IMR-90 (cell line): ENCODE measurements around the gene MMAB. TPM values are rescaled to one million over a fixed set of nuclear protein-coding genes. Genes with fewer than 3 reads are reported as not detected.

Experiments used
- ATAC-seq: fragments of 200-7000 bp; cut with Tn5 transposase; 2 replicates; pipeline ENCODE4 v1.9.1; 2020; ENCODE audit warnings: low read depth, mild to moderate bottlenecking, moderate library complexity
- BruUV-seq: library from RNA; stranded (reverse); fragments of 400-500 nt; replicated peaks from 2 replicates; lab custom pipeline; 2021; lab: Mats Ljungman, UMichigan
- CTCF ChIA-PET: fragments of 300-600 bp; formaldehyde crosslinking; extraction: SDS; loops from one replicate; lab custom pipeline; 2021; ENCODE audit warnings: antibody characterized with exemption; lab: Yijun Ruan, JAX
- POLR2A ChIA-PET: fragments of 300-600 bp; sonication (Branson Sonifier 250); formaldehyde crosslinking; loops from one replicate; lab custom pipeline; 2022; ENCODE audit warnings: antibody characterized with exemption; ENCODE audit not compliant: unreplicated experiment; lab: Charles Lee
- DNase-seq: peaks from one replicate; pipeline ENCODE4 v3.0.0; 2013
- H2AFZ ChIP-seq: replicated peaks from 2 replicates; pipeline ENCODE3; 2013; ENCODE audit warnings: low read length, mild to moderate bottlenecking; ENCODE audit not compliant: poor library complexity
- H2AK5ac ChIP-seq: 2 replicates; pipeline ENCODE4 v1.6.1; 2013; ENCODE audit warnings: low read depth, low read length, inconsistent platforms
- H2AK9ac ChIP-seq: replicated peaks from 2 replicates; pipeline ENCODE3; 2013; ENCODE audit warnings: mild to moderate bottlenecking, low read depth, low read length, moderate library complexity; ENCODE audit not compliant: poor library complexity
- H2BK120ac ChIP-seq: 2 replicates; pipeline ENCODE4 v1.6.1; 2013; ENCODE audit warnings: low read depth, low read length, inconsistent platforms
- H2BK15ac ChIP-seq: 3 replicates; pipeline ENCODE4 v1.6.1; 2013; ENCODE audit warnings: low read depth, low read length, inconsistent platforms
- H2BK20ac ChIP-seq: 2 replicates; pipeline ENCODE4 v1.6.1; 2013; ENCODE audit warnings: low read depth, mild to moderate bottlenecking, inconsistent platforms, low read length, moderate library complexity
- H2BK5ac ChIP-seq: 2 replicates; pipeline ENCODE4 v1.6.1; 2013; ENCODE audit warnings: mild to moderate bottlenecking, low read depth, low read length, inconsistent platforms; ENCODE audit not compliant: poor library complexity, severe bottlenecking
- H3K14ac ChIP-seq: replicated peaks from 2 replicates; pipeline ENCODE4 v1.6.1; 2013; ENCODE audit warnings: low read depth, low read length, inconsistent platforms
- H3K18ac ChIP-seq: 2 replicates; pipeline ENCODE4 v1.6.1; 2013; ENCODE audit warnings: low read depth, low read length, control low read depth
- H3K23ac ChIP-seq: 2 replicates; pipeline ENCODE4 v1.6.1; 2013; ENCODE audit warnings: low read depth, low read length, inconsistent platforms
- H3K27ac ChIP-seq: 2 replicates; pipeline ENCODE4 v1.5.1; 2013; ENCODE audit warnings: mild to moderate bottlenecking, control low read depth, low read length; ENCODE audit not compliant: insufficient read depth
- H3K27me3 ChIP-seq: 2 replicates; pipeline ENCODE4 v1.6.1; 2013; ENCODE audit warnings: low read length; ENCODE audit not compliant: control insufficient read depth, insufficient read depth
- H3K36me3 ChIP-seq: 2 replicates; pipeline ENCODE4 v1.6.1; 2013; ENCODE audit warnings: low read length, mixed read lengths; ENCODE audit not compliant: control insufficient read depth, insufficient read depth
- H3K4ac ChIP-seq: 2 replicates; pipeline ENCODE4 v1.6.1; 2013; ENCODE audit warnings: low read depth, low read length, inconsistent platforms
- H3K4me1 ChIP-seq: 2 replicates; pipeline ENCODE4 v1.6.1; 2013; ENCODE audit warnings: low read length, mixed read lengths; ENCODE audit not compliant: control insufficient read depth, insufficient read depth
- H3K4me2 ChIP-seq: 2 replicates; pipeline ENCODE4 v1.6.1; 2013; ENCODE audit warnings: low read depth, mild to moderate bottlenecking, control low read depth, low read length, moderate library complexity
- H3K4me3 ChIP-seq: 2 replicates; pipeline ENCODE4 v1.5.1; 2013; ENCODE audit warnings: low read depth, mild to moderate bottlenecking, control low read depth, low read length, moderate library complexity; ENCODE audit not compliant: insufficient read depth
- H3K56ac ChIP-seq: 2 replicates; pipeline ENCODE4 v1.6.1; 2013; ENCODE audit warnings: low read length, inconsistent platforms; ENCODE audit not compliant: insufficient read depth; ENCODE audit errors: extremely low read depth
- H3K79me1 ChIP-seq, 2 experiments: 2 replicates each; pipeline ENCODE4 v1.6.1; 2013; ENCODE audit warnings: low read length in 2 of 2, inconsistent platforms in 1 of 2, low read depth in 1 of 2
- H3K9ac ChIP-seq: 2 replicates; pipeline ENCODE4 v1.6.1; 2013; ENCODE audit warnings: low read depth, low read length, control low read depth
- H3K9me1 ChIP-seq: 2 replicates; pipeline ENCODE4 v1.6.1; 2013; ENCODE audit warnings: low read length, inconsistent platforms; ENCODE audit not compliant: insufficient read depth
- H3K9me3 ChIP-seq: 2 replicates; pipeline ENCODE4 v1.6.1; 2013; ENCODE audit warnings: low read length; ENCODE audit not compliant: control insufficient read depth, insufficient read depth
- H4K20me1 ChIP-seq: 2 replicates; pipeline ENCODE4 v1.6.1; 2013; ENCODE audit warnings: low read length, inconsistent platforms; ENCODE audit not compliant: insufficient read depth
- H4K5ac ChIP-seq: 2 replicates; pipeline ENCODE4 v1.6.1; 2013; ENCODE audit warnings: mild to moderate bottlenecking, low read depth, low read length, control low read depth
- H4K8ac ChIP-seq, 2 experiments: 2 replicates each; pipeline ENCODE4 v1.6.1; 2013; ENCODE audit warnings: low read depth in 2 of 2, low read length in 2 of 2, control low read depth in 1 of 2, inconsistent platforms in 1 of 2
- H4K91ac ChIP-seq: 2 replicates; pipeline ENCODE4 v1.6.1; 2013; ENCODE audit warnings: low read depth, low read length, inconsistent platforms; ENCODE audit not compliant: insufficient read depth
- BHLHE40 ChIP-seq: fragments of 150-350 bp; IDR thresholded peaks from 2 replicates; pipeline ENCODE4 v1.6.1; 2016; ENCODE audit warnings: mild to moderate bottlenecking, low read depth, low read length
- CEBPB ChIP-seq: IDR thresholded peaks from 2 replicates; pipeline ENCODE4 v1.6.1; 2012; ENCODE audit warnings: low read depth, low read length, improper control_type of control experiment
- CHD1 ChIP-seq: IDR thresholded peaks from 2 replicates; pipeline ENCODE4 v1.6.1; 2012; ENCODE audit warnings: low read depth, low read length, improper control_type of control experiment
- CTCF ChIP-seq: conservative IDR thresholded peaks from 2 replicates; pipeline ENCODE4 v1.5.1; 2012; ENCODE audit warnings: mild to moderate bottlenecking, low read depth, low read length, improper control_type of control experiment
- ELK1 ChIP-seq: fragments of 150-350 bp; IDR thresholded peaks from 2 replicates; pipeline ENCODE4 v1.6.1; 2016; ENCODE audit warnings: low read depth, mild to moderate bottlenecking, low read length, moderate library complexity, borderline replicate concordance
- FOS ChIP-seq: fragments of 150-350 bp; IDR thresholded peaks from 2 replicates; pipeline ENCODE4 v1.6.1; 2016; ENCODE audit warnings: low read depth, low read length
- MAZ ChIP-seq: IDR thresholded peaks from 2 replicates; pipeline ENCODE4 v1.6.1; 2012; ENCODE audit warnings: low read depth, mild to moderate bottlenecking, low read length, improper control_type of control experiment, moderate library complexity, borderline replicate concordance
- MXI1 ChIP-seq: IDR thresholded peaks from 2 replicates; pipeline ENCODE4 v1.6.1; 2012; ENCODE audit warnings: low read depth, mild to moderate bottlenecking, low read length, moderate library complexity, borderline replicate concordance
- NFE2L2 ChIP-seq: fragments of 150-350 bp; IDR thresholded peaks from 2 replicates; pipeline ENCODE4 v1.6.1; 2016; ENCODE audit warnings: low read depth, mild to moderate bottlenecking, low read length
- POLR2A ChIP-seq: IDR thresholded peaks from 2 replicates; pipeline ENCODE4 v1.6.1; 2012; ENCODE audit warnings: mild to moderate bottlenecking, low read depth, low read length
- RAD21 ChIP-seq: IDR thresholded peaks from 2 replicates; pipeline ENCODE4 v1.6.1; 2012; ENCODE audit warnings: low read length, improper control_type of control experiment
- RFX5 ChIP-seq: IDR thresholded peaks from 2 replicates; pipeline ENCODE4 v1.8.0; 2012; ENCODE audit warnings: low read depth, mild to moderate bottlenecking, low read length, moderate library complexity
- SMC3 ChIP-seq: fragments of 150-350 bp; IDR thresholded peaks from 2 replicates; pipeline ENCODE4 v1.6.1; 2016; ENCODE audit warnings: low read depth, mild to moderate bottlenecking, antibody characterized with exemption, low read length, moderate library complexity
- USF2 ChIP-seq: fragments of 150-350 bp; IDR thresholded peaks from 2 replicates; pipeline ENCODE4 v1.6.1; 2017; ENCODE audit warnings: mild to moderate bottlenecking, antibody characterized with exemption, low read length, low read depth
- WGBS, 2 experiments: methylation state at CpG; one replicate each; pipeline versions ENCODE4 v1.1.5 to v1.1.7; 2013; ENCODE audit warnings: missing lambda C conversion rate in 2 of 2; ENCODE audit not compliant: insufficient read length in 1 of 2; ENCODE audit errors: extremely low coverage in 2 of 2; 5-methylcytosine and 5-hydroxymethylcytosine counted together
- dilution Hi-C: fragments of 300-500 bp; cut with HindIII; formaldehyde crosslinking; loops from one replicate; pipeline ENCODE4 v1.14.3; 2018; ENCODE audit warnings: low sequenced_read_pairs; ENCODE audit not compliant: unreplicated experiment
- in situ Hi-C: fragments of 300-500 bp; cut with MboI; formaldehyde crosslinking; loops from 3 replicates; pipeline ENCODE4 v1.14.3; 2019; ENCODE audit warnings: low sequenced_read_pairs, inconsistent platforms, mixed read lengths
- intact Hi-C: fragments of 100-400 bp; cut with micrococcal nuclease; formaldehyde crosslinking; loops from 2 replicates; pipeline ENCODE4 v1.10.0; 2022
- polyA plus RNA-seq, 3 experiments: library from polyadenylated mRNA; depleted of rRNA; stranded (reverse); fragments of >200 nt; gene quantifications; 2 replicates each; pipeline ENCODE4 v1.2.3, GENCODE V29; 2012; ENCODE audit warnings: low replicate concordance in 1 of 3
- total RNA-seq: library from RNA; depleted of rRNA; stranded (reverse); fragments of >200 nt; gene quantifications from 2 replicates; pipeline ENCODE4 v1.2.3, GENCODE V29; 2012

Gene MMAB
- total and polyA plus RNA-seq, 2 of the 4 experiments (the other 2 are of a cell fraction), result 16.5 to 16.9 TPM

- in situ Hi-C loops, result no loop called here
- ChIA-PET POLR2A (no interaction called here), CTCF (no interaction called here)
- Histone ChIP-seq H3K79me1 (peaks cover 0 to 4% of the 10 kb centered on the region in 2 experiments; a peak in 2 of 4 replicates), H2AK9ac (no peak overlapping the region), H2BK5ac (no peak overlapping the region), H3K9me3 (no peaks in the 10 kb centered on the region), H3K18ac (no peak overlapping the region), H2AK5ac (no peak overlapping the region), H4K5ac (no peak overlapping the region), H3K36me3 (peaks cover 37% of the 10 kb centered on the region), H3K4me2 (no peak overlapping the region), H2BK120ac (no peak overlapping the region), H3K4me3 (no peak overlapping the region), H3K56ac (no peak overlapping the region), H3K4ac (no peak overlapping the region), H3K9me1 (peaks cover 8% of the 10 kb centered on the region), H3K27me3 (no peaks in the 10 kb centered on the region), H2AFZ (no peak overlapping the region), H2BK20ac (no peak overlapping the region), H3K23ac (no peak overlapping the region), H3K9ac (no peak overlapping the region), H4K20me1 (no peaks in the 10 kb centered on the region), H3K14ac (no peak overlapping the region), H4K91ac (no peak overlapping the region), H3K4me1 (peaks cover 9% of the 10 kb centered on the region), H3K27ac (no peak overlapping the region), H2BK15ac (no peak overlapping the region), H4K8ac (no peak overlapping the region)
- BruUV-seq, result TSS peak; percentile 78
- ATAC-seq (no peak), DNase-seq (no peak)
- TF ChIP-seq MAZ (no peak), FOS (no peak), POLR2A (no peak), ELK1 (no peak), RAD21 (no peak), USF2 (no peak), NFE2L2 (no peak), CEBPB (no peak), MXI1 (no peak), BHLHE40 (no peak), CTCF (no peak), CHD1 (no peak), SMC3 (no peak), RFX5 (no peak)
- dilution Hi-C loops, result no loop called here
- 92% methylated on average over 12 of the region's 25 CpGs; no CpG with 5 or more reads in 1 of the 2 experiments for WGBS, 2 experiments
- intact Hi-C loops, result no loop called here
Measured at GRCh38 chr12:109535231-109535862, 38.0 kb downstream of the MMAB start.
